Activated CD4-positive, CD25-positive, alpha-beta regulatory T cell (primary cell): Measurements from ENCODE around the gene GNA15.

ENCODE experiments used
- DNase-seq, 4 experiments: peaks; one replicate each; lab custom pipeline; 2025; lab: John Stamatoyannopoulos, UW

Gene GNA15

GRCh38 chr19:3106509-3107141 lies 29.2 kb upstream of the GNA15 start:
- no peak for DNase-seq

- DNase-seq = no peak
Measured at GRCh38 chr19:3107658-3108057, 28.2 kb upstream of the GNA15 start.

GRCh38 chr19:3108775-3109174 lies 27.1 kb upstream of the GNA15 start:
- DNase-seq = peak; percentile 41 to 68 (median 50)

GRCh38 chr19:3109491-3109890 lies 26.3 kb upstream of the GNA15 start:
- DNase-seq = no peak

GRCh38 chr19:3110126-3110825 lies 25.6 kb upstream of the GNA15 start:
- DNase-seq = no peak

- DNase-seq = no peak
Measured at GRCh38 chr19:3111586-3112247, 24.1 kb upstream of the GNA15 start.

GRCh38 chr19:3112375-3113099 lies 23.3 kb upstream of the GNA15 start:
- DNase-seq = no peak

- no peak for DNase-seq
Measured at GRCh38 chr19:3113100-3114017, 22.5 kb upstream of the GNA15 start.

GRCh38 chr19:3114018-3114726 lies 21.7 kb upstream of the GNA15 start:
- no peak for DNase-seq

GRCh38 chr19:3114811-3115210 lies 21.0 kb upstream of the GNA15 start:
- no peak for DNase-seq

- no peak for DNase-seq
Measured at GRCh38 chr19:3115411-3115810, 20.4 kb upstream of the GNA15 start.

- DNase-seq = no peak
Measured at GRCh38 chr19:3115916-3116602, 19.8 kb upstream of the GNA15 start.

GRCh38 chr19:3116621-3117020 lies 19.2 kb upstream of the GNA15 start:
- DNase-seq = no peak

- no peak for DNase-seq
Measured at GRCh38 chr19:3117716-3118115, 18.1 kb upstream of the GNA15 start.

GRCh38 chr19:3118232-3119070 lies 17.4 kb upstream of the GNA15 start:
- no peak for DNase-seq

- DNase-seq = no peak
Measured at GRCh38 chr19:3119071-3119595, 16.7 kb upstream of the GNA15 start.

- no peak for DNase-seq
Measured at GRCh38 chr19:3119693-3120380, 16.0 kb upstream of the GNA15 start.

- DNase-seq = no peak
Measured at GRCh38 chr19:3120611-3121276, 15.1 kb upstream of the GNA15 start.
